Activated CD4-positive, alpha-beta T cell treated with anti-CD3 and anti-CD28 coated beads, Interleukin-2, Interleukin-6, amounts not matched to agents 100 ng/mL and 50 ng/mL, durations not matched to agents 16 hours and 8 hours (primary cell): ENCODE results near the gene IGF2BP2.
A peak's percentile ranks its signal among the peaks of the same experiment; 100 is the strongest.

Source experiments
- DNase-seq: peaks from one replicate; pipeline ENCODE4 v3.0.0-alpha.2; 2020

The IGF2BP2 gene

GRCh38 chr3:185764163-185764979, 60.5 kb downstream of the IGF2BP2 start:
- DNase-seq = no peak

GRCh38 chr3:185763347-185764005, 61.4 kb downstream of the IGF2BP2 start:
- DNase-seq = no peak

GRCh38 chr3:185760550-185760949, 64.3 kb downstream of the IGF2BP2 start:
- no peak for DNase-seq

- no peak for DNase-seq
These were observed 64.8 kb downstream of the IGF2BP2 start for GRCh38 chr3:185760088-185760487.

- no peak for DNase-seq
These were observed 65.3 kb downstream of the IGF2BP2 start for GRCh38 chr3:185759512-185759911.

GRCh38 chr3:185758912-185759311, 65.9 kb downstream of the IGF2BP2 start:
- no peak for DNase-seq

- DNase-seq = no peak
These were observed 67.7 kb downstream of the IGF2BP2 start for GRCh38 chr3:185757176-185757575.

GRCh38 chr3:185756477-185756876, 68.4 kb downstream of the IGF2BP2 start:
- DNase-seq = no peak

- no peak for DNase-seq
These were observed 69.9 kb downstream of the IGF2BP2 start for GRCh38 chr3:185754920-185755319.

- no peak for DNase-seq
These were observed 71.5 kb downstream of the IGF2BP2 start for GRCh38 chr3:185753354-185753753.

GRCh38 chr3:185750702-185751101, 74.1 kb downstream of the IGF2BP2 start:
- no peak for DNase-seq

GRCh38 chr3:185750015-185750414, 74.8 kb downstream of the IGF2BP2 start:
- no peak for DNase-seq

GRCh38 chr3:185746470-185746869, 78.4 kb downstream of the IGF2BP2 start:
- no peak for DNase-seq

- no peak for DNase-seq
These were observed 79.6 kb downstream of the IGF2BP2 start for GRCh38 chr3:185744997-185745843.

- no peak for DNase-seq
These were observed 83.3 kb downstream of the IGF2BP2 start for GRCh38 chr3:185741586-185741985.

- DNase-seq = no peak
These were observed 84.7 kb downstream of the IGF2BP2 start for GRCh38 chr3:185740133-185740532.

- DNase-seq = no peak
These were observed 85.6 kb downstream of the IGF2BP2 start for GRCh38 chr3:185739264-185739701.

GRCh38 chr3:185737740-185738680, 86.8 kb downstream of the IGF2BP2 start:
- DNase-seq = no peak

- no peak for DNase-seq
These were observed 87.8 kb downstream of the IGF2BP2 start for GRCh38 chr3:185737020-185737419.

- DNase-seq = no peak
These were observed 90.1 kb downstream of the IGF2BP2 start for GRCh38 chr3:185734725-185735096.

- DNase-seq = peak; percentile 39
These were observed 90.7 kb downstream of the IGF2BP2 start for GRCh38 chr3:185733980-185734724.

GRCh38 chr3:185732782-185733181, 92.1 kb downstream of the IGF2BP2 start:
- DNase-seq = no peak
